ENCODE measurements around the gene SETD7.
A peak's percentile ranks its signal among the peaks of the same experiment; 100 is the strongest.

The SETD7 gene

GRCh38 chr4:139547979-139548378 is 8.0 kb downstream of the SETD7 start:
- no peak for DNase-seq

- no peak for DNase-seq
Measured at GRCh38 chr4:139540632-139541031, 15.4 kb downstream of the SETD7 start.

- DNase-seq, result no peak
Measured at GRCh38 chr4:139540161-139540560, 15.9 kb downstream of the SETD7 start.

GRCh38 chr4:139537292-139537691 is 18.7 kb downstream of the SETD7 start:
- DNase-seq, result no peak

- no peak for DNase-seq
Measured at GRCh38 chr4:139535871-139536234, 20.2 kb downstream of the SETD7 start.

- DNase-seq, result no peak
Measured at GRCh38 chr4:139535228-139535870, 20.7 kb downstream of the SETD7 start.

- DNase-seq, result no peak
Measured at GRCh38 chr4:139534287-139534950, 21.6 kb downstream of the SETD7 start.

GRCh38 chr4:139533511-139533910 is 22.5 kb downstream of the SETD7 start:
- no peak for DNase-seq

- no peak for DNase-seq
Measured at GRCh38 chr4:139532947-139533346, 23.1 kb downstream of the SETD7 start.

- peak; percentile 73 for DNase-seq
Measured at GRCh38 chr4:139530833-139531427, 25.1 kb downstream of the SETD7 start.

GRCh38 chr4:139528377-139529005 is 27.5 kb downstream of the SETD7 start:
- DNase-seq, result peak; percentile 21

GRCh38 chr4:139526928-139527327 is 29.1 kb downstream of the SETD7 start:
- DNase-seq, result no peak

- peak; percentile 15 for DNase-seq
Measured at GRCh38 chr4:139525414-139525813, 30.6 kb downstream of the SETD7 start.

GRCh38 chr4:139524062-139524631 is 31.9 kb downstream of the SETD7 start:
- no peak for DNase-seq

- DNase-seq, result no peak
Measured at GRCh38 chr4:139523076-139523475, 32.9 kb downstream of the SETD7 start.

- DNase-seq, result no peak
Measured at GRCh38 chr4:139522457-139522856, 33.6 kb downstream of the SETD7 start.

- DNase-seq, result no peak
Measured at GRCh38 chr4:139521754-139522401, 34.1 kb downstream of the SETD7 start.

GRCh38 chr4:139515531-139515958 is 40.5 kb downstream of the SETD7 start:
- DNase-seq, result no peak

- no peak for DNase-seq
Measured at GRCh38 chr4:139514382-139515059, 41.5 kb downstream of the SETD7 start.

- DNase-seq, result no peak
Measured at GRCh38 chr4:139511320-139511719, 44.7 kb downstream of the SETD7 start.

- DNase-seq, result no peak
Measured at GRCh38 chr4:139509727-139510410, 46.1 kb downstream of the SETD7 start.
